Retinal pigment epithelial cell (primary cell): Measurements from ENCODE around the gene UBA6.

Experiments
- DNase-seq: peaks from one replicate; pipeline ENCODE4 v3.0.0-alpha.2; 2010; ENCODE audit warnings: low read depth
- H3K4me3 ChIP-seq: 2 replicates; pipeline ENCODE4 v1.5.1; 2011; ENCODE audit warnings: mild to moderate bottlenecking, low read length, control low read depth, moderate library complexity
- CTCF ChIP-seq: conservative IDR thresholded peaks from 2 replicates; pipeline ENCODE4 v1.5.1; 2011; ENCODE audit warnings: low read depth, low read length, control low read depth, inconsistent platforms

The UBA6 gene

GRCh38 chr4:67700116-67700737, 728 bp downstream of the UBA6 start:
- peak overlapping the region; percentile 75 for H3K4me3 ChIP-seq
- no peak for DNase-seq
- TF ChIP-seq CTCF: no peak

GRCh38 chr4:67699603-67700002, 1.4 kb downstream of the UBA6 start:
- no peak for DNase-seq
- no peak for TF ChIP-seq CTCF
- peak overlapping the region; percentile 75 for H3K4me3 ChIP-seq

- DNase-seq: no peak
- TF ChIP-seq CTCF: no peak
- H3K4me3 ChIP-seq: no peak overlapping the region
Measured at GRCh38 chr4:67697860-67698687, 2.9 kb downstream of the UBA6 start.

GRCh38 chr4:67696061-67696460, 4.9 kb downstream of the UBA6 start:
- H3K4me3 ChIP-seq: no peak overlapping the region
- TF ChIP-seq CTCF: no peak
- DNase-seq: no peak

- TF ChIP-seq CTCF: no peak
- no peak overlapping the region for H3K4me3 ChIP-seq
- no peak for DNase-seq
Measured at GRCh38 chr4:67694662-67695061, 6.3 kb downstream of the UBA6 start.

GRCh38 chr4:67691328-67691727, 9.6 kb downstream of the UBA6 start:
- no peak for DNase-seq
- H3K4me3 ChIP-seq: no peak overlapping the region
- TF ChIP-seq CTCF: no peak

- TF ChIP-seq CTCF: no peak
- H3K4me3 ChIP-seq: no peak overlapping the region
- no peak for DNase-seq
Measured at GRCh38 chr4:67687636-67688035, 13.3 kb downstream of the UBA6 start.
